ENCODE data around the gene UBXN6.

The UBXN6 gene

DNA sequence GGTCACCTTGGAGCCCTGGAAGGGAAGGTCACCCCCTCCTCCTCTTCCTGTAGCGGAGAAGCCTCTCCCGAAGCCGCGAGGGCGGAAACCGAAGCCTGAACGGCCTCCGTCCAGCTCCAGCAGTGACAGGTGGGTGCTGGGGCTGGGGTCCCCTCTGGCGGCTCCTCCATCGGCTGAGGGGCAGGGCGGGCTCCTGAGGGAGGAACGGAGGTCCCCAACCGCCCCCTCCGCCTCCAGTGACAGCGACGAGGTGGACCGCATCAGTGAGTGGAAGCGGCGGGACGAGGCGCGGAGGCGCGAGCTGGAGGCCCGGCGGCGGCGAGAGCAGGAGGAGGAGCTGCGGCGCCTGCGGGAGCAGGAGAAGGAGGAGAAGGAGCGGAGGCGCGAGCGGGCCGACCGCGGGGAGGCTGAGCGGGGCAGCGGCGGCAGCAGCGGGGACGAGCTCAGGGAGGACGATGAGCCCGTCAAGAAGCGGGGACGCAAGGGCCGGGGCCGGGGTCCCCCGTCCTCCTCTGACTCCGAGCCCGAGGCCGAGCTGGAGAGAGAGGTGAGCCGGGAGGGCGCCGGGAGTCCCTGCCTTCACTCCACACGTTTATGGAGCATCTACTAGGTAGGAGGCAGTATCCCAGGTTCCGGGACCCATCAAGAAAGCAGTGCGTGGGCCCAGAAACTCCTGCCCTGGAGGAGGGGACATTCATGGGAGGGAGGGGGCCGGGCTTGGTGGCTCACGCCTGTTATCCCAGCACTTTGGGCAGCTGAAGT lies 36.5 kb upstream of the UBXN6 start:
- DNase-seq (ENCODE audit: low read depth) = no peak

DNA sequence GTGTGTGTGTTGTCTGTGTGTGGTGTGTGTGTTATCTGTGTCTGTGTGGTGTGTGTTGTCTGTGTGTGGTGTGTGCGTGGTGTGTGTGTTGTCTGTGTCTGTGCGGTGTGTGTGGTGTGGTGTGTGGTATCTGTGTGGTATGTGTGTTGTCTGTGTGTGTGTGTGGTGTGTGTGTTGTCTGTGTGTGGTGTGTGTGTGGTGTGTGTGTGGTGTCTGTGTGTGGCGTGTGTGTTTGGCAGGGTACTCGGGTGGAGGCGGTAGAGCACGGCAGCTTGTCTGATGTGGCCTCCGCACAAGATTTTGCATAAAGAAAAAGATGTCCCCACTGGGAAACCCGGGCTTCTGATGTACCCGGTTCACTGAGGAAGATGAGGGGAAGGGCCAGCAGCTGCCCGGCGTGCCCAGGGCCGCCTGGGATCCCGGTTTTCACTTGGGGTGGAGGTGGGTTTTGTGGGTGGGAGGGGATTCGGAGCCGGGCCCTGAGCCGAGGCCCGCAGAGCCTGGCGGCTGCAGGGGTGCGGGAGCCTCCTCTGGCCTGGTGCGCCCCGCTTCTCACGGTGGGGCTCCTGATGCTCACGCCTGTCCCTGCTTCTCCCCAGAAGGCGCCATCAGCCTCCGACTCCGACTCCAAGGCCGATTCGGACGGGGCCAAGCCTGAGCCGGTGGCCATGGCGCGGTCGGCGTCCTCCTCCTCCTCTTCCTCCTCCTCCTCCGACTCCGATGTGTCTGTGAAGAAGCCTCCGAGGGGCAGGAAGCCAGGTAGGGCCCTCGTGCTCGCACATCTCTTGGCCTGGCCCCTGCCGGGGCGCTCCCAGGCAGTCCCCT lies 35.7 kb upstream of the UBXN6 start:
- no peak for DNase-seq (ENCODE audit: low read depth)

DNA sequence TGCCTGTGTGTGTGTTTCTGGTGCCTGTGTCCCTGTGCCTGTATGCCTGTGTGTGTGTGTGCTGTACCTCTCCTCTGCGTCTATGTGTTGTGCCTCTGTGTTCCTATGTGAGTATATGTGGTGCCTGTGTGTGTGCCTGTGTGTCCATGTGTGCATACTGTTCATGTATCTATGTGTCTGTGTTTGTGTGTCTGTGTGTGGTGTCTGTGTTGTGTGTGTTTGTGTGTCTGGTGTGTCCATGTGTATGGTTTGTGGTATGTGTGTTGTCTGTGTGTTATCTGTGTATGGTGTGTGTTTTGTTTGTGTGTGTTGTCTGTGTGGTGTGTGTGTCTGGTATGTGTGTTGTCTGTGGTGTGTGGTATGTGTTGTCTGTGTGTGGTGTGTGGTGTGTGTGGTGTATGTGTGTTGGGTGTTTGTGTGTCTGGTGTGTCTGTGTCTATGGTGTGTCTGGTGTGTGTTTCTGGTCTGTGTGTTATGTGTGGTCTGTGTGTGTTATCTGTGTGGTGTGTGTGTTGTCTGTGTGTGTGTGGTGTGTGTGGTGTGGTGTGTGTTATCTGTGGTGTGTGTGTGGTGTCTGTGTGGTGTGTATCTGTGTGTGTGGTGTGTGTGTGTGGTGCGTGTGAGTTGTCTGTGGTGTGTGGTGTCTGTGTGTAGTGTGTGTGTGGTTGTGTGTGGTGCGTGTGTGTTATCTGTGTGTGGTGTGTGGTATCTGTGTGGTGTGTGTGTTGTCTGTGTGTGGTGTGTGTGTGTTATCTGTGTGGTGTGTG lies 34.9 kb upstream of the UBXN6 start:
- no peak for DNase-seq (ENCODE audit: low read depth)

DNA sequence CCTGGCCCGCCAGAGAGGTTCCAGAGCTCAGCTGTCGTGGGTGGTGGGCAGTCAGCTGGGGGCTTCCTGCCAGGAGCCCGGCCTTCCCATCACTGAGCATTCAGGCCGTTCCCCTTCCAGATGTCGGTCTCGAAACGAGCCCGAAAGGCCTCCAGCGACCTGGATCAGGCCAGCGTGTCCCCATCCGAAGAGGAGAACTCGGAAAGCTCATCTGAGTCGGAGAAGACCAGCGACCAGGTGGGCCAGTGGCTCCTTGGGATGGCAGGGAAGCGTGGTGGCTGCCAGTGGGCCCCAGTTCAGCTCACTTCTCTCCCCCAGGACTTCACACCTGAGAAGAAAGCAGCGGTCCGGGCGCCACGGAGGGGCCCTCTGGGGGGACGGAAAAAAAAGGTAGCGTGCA lies 33.9 kb upstream of the UBXN6 start:
- DNase-seq (ENCODE audit: low read depth) = no peak

GRCh38 chr19:4488496-4488895 lies 30.9 kb upstream of the UBXN6 start:
- no peak for DNase-seq (ENCODE audit: low read depth)

- DNase-seq (ENCODE audit: low read depth) = no peak
Measured at GRCh38 chr19:4487572-4487971, 30.0 kb upstream of the UBXN6 start.

DNA sequence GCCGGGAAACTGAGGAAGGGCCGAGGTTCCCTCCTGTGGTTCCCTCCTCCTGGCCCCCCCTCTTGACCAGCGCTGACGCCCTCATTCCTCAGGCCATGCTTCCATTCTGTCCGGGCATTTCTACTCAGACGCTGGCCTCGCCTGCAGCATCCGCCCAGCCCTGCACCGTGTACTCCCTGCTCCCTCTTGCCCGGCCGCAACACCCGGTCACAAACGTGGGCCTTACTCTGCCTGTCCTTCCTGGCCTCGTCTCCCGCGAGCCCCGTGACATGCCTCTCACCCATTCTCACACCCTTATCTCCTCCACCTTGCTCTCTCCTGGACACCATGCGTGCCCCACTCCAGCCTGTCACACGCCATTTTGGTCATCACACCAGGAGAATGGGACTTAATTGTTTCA lies 25.8 kb upstream of the UBXN6 start:
- no peak for DNase-seq (ENCODE audit: low read depth)

DNA sequence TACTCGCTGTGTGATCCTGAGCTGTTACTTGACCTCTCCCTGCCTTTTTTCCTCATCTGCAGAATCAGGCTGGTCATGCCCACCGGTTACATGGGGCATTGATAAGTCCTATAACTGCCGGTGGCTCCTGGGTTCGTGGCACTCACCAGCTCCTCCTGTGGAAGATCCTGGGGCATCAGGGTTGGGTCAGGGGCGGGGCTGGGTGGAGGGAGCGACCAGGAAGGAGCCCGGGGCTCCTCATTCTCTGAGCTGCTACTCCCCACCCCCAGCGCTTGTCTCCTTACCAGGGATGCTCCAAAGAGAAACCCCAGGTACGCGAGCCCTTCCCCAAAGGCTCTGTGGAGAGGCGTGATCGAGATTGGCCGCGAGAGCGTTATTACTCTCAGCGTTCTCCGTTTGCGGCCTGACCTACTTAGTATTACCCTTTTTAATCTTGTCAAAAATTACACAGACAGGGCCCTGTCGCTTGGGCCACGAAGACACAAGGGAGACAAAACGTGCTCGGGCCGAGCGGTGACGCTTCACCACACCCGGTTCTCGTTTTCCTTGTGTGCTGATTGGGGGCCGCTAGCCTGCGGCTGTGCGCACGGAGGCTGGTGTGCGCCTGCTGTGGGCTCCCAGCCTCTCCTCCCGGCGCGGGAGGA lies 25.2 kb upstream of the UBXN6 start:
- no peak for DNase-seq (ENCODE audit: low read depth)

DNA sequence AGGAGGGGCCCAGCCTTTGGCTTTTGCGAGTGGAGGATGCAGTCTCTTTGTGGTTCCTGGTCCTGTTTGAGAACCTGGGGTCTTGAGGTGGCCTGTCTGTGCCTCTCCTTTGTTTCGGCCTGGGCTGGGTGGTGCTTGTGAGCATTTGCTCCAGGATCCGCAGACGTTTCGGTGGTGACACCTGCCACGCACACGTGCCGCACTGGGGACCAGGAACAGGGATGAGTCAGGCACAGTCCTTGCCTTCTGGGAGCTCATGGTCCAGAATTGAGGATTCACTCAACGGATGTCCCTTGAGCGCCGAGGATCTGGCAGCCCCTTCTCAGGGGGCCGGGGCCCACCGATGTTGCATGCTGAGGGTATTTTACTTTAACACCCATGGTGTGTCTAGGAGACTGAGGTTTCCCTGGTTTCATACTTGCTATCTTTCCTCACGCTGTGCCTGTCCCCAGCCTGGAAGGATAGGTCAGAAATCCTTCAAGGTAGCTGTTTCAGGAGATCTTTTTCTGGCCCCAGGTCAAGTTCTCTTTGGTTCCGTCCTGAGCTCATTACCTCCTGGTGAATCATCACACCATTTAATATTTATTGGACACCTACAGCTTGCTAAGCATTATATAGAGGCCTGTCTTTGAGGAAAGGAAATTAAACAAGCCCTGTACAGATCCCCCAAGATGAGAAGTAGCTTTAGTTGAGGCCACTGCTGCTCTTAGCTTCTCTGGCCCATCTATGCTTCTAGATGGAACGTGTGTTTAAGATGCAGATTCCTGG lies 19.6 kb upstream of the UBXN6 start:
- no peak for DNase-seq (ENCODE audit: low read depth)

DNA sequence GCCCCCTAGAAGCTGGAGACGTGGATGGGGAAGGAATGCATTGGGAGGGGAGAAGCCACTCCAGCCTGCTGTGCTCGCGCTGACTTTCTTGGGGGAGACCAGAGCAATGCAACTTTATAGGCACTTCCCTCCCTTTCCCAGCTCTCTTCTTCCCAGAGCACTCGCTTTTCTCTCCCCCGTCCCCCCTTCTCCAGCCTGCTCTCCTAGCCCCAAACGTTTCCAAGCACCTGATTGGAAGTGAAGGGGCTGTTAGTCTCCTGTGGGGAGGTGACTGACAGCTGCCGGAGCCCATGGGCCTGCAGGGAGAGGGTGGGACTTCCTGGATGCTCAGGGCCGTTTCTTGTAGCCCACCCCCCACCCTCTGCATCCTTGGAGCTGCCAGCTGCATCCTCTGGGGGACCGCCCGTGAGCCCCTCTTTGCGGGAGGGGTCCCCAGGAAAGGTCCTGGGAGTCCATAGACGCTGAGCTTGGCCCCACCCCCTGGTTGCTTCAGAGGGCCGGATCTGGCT lies 17.0 kb upstream of the UBXN6 start:
- no peak for DNase-seq (ENCODE audit: low read depth)

- no peak for DNase-seq (ENCODE audit: low read depth)
Measured at GRCh38 chr19:4473763-4474513, 16.3 kb upstream of the UBXN6 start.

DNA sequence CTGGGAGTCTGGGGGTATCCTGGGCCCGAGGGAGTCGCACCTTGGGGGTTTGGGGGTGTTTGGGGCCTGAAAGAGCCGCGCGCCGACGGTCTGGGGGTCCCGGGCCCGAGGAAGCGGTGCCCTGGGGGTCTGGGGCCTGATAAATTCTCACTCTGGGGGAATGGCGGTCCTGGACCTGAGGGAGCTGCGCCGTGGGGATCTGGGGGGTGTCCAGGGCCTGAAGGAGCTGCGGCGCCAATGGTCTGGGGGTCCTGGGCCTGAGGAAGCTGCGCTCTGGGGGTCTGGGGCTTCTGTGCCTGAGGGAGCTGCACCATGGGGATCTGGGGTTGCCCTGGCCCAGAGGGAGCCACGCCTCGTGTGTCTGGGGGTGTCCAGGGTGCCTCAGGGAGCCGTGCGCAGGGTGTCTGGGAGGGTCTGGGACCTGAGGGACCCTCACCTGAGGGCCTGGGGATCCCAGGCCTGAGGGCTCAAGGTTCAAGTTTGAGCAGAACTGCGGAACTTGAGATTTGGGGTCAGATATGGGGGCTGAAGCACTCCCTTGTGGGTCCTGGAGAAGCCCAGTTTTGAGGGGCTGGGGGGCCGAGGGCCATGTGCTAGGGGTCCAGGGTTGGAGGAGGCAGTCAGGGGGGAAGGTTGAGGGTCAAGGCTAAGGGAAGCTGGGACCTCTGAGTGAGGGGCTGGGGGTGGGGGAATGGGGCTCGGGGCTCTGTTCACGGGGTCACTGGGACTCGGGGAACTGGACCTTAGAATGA lies 15.6 kb upstream of the UBXN6 start:
- no peak for DNase-seq (ENCODE audit: low read depth)

GRCh38 chr19:4472174-4472974 lies 14.8 kb upstream of the UBXN6 start, which contains the start of gene HDGFL2:
HDGFL2 (plus strand) TSS chr19:4472297; CDS start chr19:4472351, 54 bp downstream.
- DNase-seq (ENCODE audit: low read depth) = no peak

DNA sequence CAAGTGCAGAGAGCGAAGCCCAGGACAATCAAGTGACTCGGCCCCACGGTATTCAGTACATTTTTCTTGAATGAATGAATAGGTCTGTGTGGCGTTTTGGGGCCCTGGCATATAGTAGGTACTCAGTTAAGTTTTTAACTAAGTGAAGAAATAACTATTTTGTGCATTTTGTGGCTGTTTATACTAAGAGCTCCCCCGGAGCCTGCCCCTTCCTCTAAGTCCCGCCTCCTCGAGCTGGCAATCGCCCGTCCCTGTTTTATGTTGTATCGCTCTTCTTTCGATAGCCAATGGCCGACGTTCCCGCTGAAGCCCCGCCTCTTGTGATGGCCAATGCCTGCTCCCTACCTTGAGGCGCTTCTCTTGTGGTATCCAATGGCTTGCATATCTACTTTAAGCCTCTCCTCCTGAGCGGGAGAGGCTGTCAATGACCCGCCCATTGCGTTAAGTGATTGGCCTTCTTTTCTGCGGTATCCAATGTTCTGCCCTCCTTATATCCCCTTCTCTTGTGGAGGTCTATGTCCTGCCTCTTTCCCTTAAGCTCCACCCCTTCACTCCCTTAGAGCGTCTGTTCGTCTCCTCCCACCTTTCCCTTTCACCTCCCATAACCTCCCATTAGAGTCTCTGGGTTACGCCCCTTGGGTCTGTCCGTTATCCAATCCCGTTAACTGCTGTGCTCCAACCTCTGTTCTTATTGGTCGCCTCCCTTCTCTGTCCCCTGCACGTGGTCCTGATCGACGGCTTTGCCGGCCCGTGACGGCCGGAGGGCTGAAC lies 14.0 kb upstream of the UBXN6 start:
- peak; percentile 99 for DNase-seq (ENCODE audit: low read depth)

- no peak for DNase-seq (ENCODE audit: low read depth)
Measured at GRCh38 chr19:4467835-4468234, 10.2 kb upstream of the UBXN6 start.

DNA sequence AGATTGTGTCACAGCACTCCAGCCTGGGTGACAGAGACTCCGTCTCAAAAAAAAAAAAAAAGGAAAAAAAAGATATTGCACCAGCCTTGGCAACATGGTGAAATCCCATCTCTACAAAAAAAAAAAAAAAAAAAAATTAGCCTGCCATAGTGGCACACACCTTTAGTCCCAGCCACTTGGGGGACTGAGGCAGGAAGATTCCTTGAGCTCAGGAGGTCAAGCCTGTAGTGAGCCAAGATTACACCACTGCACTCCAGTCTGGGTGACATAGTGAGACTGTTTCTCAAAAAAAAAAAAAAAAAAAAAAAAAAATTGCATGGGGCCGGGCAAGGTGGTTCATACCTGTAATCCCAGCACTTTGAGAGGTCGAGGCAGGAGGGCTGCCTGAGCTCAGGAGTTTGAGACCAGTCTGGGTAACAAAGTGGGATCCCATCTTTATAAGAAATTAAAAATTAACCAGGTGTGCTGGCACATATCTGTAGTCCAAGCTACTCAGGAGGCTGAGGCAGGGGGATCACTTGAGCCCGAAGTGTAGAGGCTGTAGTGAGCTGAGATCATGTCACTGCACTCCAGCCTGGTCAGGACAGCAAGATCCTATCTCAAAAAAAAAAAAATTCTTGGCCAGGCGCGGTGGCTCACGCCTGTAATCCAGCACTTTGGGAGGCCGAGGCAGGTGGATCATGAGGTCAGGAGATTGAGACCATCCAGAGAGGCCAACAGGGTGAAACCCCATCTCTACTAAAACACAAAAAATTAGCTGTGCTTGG lies 7.4 kb upstream of the UBXN6 start:
- no peak for DNase-seq (ENCODE audit: low read depth)
